Measurements from ENCODE around the gene IGSF9B.

IGSF9B gene

DNA sequence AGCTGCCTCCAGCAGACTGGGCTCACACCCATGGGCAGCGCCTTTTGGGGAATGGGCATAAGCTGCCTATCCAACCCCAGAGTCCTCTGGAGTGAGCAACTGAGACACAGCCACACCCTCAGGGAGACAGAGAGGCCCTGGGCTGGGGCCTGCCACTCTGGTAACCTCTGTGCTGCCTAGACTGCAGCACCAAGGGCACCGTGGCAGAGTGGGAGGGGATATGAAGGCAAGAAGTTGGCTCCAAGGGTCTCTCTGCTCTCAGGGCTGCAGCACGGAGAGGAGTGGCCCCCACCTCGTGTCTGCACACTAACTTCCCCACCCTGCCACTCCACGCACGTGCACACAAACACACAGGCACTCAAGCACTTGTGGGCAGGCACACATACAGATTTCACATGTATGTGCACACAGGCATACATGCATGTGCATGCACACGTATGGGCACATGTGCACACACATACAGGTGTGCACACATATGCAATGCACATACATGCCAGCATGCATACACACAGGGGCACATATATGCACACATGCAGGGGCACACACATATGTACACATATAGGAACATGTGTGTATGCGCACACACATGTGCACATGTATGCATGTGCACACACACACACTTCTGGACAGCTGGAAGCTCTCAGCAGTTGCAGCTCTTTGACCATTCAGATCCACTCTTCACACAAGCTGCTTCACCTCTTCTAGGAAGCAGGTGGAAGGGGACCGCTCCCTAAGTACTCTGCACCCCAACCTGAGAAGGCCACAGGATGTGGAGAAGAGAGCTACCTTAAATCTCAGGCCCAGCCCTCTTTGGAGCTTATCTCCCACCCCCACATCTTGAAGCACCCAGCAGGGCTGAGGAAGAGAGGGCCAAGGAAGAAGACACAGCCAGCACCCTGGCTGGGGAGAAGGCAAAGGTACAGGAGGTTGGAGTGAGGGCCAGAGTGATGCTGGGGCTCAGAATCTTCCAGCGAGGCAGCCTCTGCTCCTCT is 4.3 kb downstream of the IGSF9B start:
- DNase-seq: peak in 1 of 2 experiments; percentile 29

DNA sequence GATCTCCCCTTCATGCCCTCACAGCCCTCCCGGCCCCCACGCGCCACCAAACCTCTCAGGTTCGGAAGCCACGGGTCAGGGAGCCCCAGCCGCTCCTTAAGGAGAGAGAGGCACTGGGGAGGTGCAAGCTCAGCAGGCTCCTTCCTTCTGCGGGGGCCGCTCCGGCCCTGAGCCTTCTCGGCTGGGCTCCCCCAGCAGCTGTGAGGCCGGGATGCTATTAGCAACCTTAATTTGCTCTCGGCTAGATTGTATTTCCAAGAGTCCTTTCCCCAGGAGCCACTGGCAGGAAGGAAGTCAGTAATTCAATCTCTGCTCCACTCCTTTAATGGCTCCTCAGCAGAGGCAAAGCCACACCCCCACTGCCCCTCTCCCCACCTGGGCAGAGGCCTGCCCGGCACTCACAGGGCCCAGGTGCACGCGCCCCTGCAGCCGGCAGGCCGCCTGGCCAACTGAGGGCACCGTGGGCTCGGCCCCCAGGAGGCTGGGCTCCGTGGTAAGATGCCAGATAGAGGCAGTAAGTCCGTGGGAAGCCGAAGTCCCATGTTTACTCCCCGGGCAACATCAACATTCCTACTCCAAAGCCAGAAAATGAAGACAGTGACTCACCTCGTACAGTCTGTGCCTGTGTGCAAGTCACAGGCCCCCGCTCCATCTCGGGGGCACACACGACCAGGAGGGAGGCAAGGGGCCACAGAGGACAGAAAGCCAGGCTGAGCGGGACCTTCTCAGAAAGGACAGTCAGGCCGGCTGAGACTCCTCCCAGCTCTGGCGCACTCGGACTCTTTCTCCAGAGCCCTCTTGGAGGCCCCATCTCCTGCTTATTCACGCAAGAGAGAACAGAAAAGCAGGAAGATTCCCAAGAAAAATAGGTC is 5.2 kb downstream of the IGSF9B start:
- DNase-seq: peak; percentile 33 to 71

DNA sequence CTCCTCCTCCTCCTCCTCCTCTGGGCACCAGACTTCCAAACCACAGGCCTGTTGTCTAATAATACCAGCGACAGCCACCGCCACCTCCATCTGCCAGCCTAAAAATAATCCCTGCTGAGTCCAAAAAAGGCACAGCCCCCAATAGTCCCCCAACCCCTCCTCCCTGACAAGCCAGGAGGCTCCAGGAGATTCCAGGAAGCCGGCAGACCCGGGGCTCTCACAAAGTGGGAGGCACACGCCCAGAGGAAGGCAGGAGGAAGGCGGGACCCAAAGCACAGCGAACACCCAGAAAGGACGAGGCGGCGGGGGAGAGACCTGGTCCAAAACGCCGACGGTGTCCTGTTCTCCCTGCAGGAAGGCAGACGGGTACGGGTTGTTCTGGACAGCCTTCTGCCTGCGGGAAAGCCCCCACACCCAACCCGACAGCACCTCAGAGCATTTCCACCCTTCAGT is 5.9 kb downstream of the IGSF9B start:
- DNase-seq: peak; percentile 95

DNA sequence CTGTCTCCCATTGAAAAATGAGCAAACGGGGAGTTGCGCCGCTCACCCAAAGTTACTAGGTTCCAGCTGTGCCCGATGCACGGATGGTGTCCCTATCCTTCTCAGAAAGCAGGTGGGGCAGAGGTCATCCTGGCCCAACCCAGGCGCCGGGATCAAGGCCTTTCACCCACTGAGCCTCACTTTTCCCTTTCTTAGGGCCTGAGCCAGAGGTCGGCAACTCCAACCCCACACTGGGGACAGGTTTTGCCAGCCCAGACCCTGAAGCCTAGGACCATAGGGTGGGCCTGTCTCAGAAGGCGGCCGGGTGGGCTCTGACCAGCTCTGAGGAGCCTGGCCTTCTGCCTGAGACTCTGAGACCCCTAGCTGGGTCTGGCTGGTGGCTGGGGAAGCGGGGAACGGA is 6.3 kb downstream of the IGSF9B start:
- DNase-seq: no peak

DNA sequence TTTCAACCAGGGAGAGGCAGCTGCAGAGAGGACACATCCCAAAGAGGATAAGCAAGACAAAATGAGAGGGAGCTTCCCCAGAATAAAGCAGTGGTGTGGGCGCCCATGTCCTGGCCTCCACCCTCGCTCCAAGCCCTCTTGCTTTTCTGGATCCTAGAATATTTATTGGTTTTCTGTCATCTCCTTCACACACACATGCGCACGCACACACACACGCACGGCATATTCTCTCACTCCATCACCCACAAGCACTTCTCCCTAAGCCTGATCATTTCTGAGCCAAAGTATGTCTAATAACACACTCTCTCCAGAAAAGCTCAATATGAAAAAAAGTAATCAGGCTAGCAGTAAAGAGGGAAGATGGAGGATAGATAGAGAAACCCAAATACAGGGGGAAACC is 7.6 kb downstream of the IGSF9B start:
- DNase-seq: no peak

DNA sequence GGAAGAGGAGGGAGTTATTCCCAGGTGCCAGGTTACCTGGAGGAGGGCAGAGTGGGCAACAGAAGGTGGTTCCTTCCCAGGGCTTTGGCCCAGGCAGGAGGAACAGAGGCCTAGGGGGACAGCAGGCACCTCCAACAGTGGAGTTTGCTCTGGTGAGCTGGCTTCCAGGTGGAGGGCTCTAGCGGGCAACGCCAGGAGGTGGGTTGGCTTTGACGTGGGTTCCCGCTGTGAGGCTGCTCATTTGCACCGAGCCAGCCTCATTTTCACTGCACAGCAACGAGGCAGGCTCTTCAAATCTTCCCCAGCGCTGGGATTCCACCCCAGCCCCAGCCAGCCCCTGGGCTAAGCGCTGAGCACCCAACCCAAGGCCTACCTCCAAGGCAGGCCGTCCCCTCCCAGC is 8.1 kb downstream of the IGSF9B start:
- DNase-seq: no peak

DNA sequence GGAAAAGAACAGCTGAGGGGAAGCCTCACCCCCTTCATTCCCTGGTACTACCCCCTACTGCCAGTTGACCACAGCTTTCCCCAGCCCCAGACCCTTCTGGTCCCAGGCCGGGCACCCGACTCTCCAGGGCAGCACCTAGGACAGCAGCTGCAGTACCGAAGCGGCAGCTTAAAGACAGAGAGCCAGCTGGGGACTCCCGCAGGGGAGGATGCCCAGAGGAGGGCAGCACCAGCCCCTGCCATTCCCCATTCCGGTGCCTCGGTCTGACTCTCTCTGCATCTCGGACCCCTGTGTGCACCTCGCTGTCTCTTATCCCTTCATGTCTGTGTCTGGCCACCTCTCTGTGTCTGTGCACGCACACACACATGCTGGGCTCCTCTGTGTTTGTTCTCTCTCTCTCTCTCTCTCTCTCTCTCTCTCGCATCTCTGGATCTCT is 9.4 kb downstream of the IGSF9B start:
- peak; percentile 75 to 85 for DNase-seq

DNA sequence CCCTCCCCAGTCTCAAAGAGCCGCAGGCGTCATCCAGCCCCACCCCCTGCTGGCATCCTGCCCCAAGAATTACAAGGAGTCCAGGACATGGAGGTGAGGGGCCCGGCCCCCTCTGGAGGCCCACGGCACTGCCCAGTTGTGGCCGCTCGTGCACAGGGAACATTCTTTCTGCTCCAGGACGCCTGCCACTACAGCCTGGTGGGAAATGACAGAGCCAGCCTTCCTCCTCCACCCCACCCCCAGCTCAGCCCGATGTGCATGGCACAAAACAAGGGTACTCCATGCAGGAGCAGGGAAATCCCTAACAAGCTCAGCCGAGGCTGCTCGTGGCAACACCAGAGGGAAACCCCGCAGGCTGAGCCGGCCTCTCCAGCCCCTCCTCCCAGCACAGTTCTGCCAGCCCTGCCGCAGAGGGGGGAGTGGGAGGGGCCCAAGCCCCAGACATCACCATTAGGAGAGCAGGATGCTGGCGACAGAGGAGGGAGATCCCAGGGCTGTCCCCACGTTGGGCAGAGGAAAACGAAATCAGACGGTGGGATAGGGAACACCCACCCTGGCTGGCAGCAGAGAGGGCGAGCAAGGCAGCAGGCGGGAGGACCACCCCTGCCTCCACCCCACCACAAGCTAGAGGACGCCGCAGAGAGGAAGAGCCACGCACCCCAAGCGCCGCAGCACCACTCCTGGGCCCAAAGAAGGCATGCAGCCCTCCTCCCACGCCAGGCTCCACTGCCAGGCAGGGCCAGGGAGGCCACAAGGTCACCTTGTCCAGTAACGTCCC is 10.0 kb downstream of the IGSF9B start:
- peak; percentile 14 to 61 for DNase-seq

DNA sequence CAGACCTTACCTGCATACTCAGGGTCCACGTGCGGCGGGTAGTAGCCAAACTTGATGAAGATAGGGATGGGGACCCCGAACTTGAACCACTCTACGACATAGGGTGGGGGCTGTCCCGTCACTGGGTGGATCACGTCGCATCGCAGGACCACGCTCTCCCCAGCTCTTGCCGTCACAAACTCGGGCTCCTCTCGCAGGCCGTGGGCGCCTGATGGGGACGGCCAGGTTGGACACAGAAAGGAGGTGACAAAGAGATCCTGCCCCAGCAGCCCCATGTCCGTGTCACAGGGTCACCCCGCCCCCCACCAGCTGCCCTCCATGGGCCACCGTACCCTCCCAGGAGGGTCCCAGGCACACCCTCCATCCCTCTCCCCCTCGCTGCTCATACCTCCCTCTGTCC is 10.7 kb downstream of the IGSF9B start:
- no peak for DNase-seq

DNA sequence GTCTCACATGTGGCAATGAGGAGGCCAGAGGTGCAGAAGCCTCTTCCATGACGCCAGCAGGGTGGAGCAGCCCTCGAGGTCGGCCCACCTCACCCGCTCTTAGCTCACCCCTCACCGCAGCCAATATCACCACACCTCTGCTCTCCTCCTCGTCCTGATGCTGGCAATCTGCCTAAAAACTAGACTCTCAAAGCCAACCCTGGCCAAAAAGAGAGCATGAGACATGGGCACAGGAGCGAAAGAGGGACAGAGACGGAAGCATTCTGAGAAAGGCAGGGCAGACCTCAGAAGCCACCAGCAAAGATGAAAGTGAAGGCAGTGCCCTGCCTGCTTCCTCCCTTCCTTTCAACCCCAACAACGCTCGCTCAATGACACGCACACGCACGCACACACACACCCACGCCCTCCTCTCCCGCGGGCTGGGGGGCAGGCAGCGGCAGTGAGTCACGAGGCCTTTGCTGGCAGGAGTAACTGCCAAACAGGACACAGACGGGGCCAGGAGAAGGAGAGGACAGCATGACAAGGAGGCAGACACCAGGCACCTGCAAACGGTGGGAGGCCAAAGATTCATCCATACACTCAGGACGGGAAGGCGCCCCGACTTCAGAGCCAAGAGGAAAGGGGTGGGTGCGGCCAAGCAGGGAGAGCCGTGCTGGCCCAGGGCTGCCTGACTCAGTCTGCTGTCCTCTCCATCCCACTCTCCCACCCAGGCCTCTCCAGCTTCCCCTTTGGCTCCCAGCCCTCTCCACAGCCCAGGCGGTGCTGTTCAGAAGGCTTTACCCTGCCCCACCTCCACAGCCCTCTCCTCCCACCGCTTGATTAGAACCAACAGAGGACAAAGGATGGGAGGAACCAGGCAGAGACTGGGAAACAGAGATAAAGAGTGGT is 11.4 kb downstream of the IGSF9B start:
- DNase-seq: peak; percentile 35 to 75

DNA sequence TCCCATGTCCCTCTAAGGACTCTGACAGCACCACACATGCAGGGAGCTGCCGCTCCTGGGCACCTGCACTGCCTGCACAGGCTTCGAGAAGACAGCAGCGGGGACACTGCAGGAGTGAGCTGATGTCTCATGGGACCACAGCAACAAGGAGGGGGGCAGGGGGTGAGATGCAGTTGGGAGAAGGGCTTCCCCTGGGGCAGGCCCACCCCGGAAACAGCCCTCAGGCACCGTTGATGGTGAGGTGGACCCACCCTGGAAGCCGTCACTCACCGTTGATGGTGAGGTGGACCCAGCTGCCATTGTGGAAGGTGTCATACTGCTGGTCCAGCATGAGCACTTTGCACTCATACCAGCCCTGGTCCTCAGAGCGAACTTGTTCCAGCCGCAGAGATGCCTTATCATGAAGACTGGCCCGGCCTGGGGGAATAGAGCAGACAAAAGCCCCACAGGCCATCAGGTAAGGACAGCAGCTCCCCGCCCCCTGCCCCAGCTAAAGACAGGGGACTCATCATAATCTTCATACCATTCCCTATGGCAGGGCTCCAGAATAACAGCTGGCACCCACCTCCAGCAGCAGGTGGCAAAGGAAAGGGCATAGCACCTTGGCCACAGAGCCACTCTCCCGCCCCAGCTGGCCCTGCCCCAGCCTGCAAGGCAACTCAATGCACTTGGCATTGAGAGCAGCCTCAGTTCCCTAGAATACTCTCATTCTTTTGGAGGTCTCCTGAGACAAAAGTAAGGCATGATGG is 12.6 kb downstream of the IGSF9B start:
- DNase-seq: peak; percentile 10 to 63

DNA sequence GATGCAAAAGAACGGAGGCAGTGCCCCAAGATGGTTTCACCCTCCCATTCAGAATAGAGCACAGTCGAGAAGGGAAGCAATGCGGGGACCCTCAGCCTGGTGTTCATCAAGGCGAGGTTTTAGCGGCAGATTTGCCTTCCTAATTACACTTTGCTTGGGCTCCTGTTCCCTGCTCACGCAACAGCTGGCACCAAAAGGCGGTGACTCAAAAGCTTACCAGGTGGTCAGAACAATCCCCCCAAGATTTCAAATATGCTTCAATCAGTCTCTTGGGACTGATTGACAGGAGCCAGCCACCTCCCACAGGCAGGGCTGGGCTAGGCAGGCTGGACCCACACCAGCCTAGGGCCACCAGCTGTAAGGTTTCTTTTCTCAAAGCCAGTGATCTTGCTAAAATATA is 14.2 kb downstream of the IGSF9B start:
- DNase-seq: peak; percentile 88 to 97

DNA sequence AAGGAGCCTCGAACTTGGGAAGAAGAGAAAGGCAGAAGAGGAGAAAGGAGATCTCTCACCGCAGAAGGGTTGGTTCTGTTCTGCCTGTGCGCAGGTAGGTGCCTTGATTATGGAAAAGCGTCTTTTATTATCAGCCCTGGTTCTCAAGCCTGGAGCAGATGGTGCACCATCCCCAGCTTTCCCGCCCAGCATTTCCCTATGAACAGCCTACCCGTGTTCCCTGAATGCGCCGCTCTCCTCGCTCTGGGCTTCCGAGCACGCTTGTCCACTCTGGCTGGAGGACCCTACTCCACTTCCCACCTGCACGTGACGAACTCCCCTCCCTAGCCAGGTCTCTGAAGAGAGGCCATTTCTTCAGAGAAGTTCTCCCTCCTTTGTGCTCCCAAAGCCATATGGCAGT is 15.2 kb downstream of the IGSF9B start:
- DNase-seq: peak; percentile 65 to 82

DNA sequence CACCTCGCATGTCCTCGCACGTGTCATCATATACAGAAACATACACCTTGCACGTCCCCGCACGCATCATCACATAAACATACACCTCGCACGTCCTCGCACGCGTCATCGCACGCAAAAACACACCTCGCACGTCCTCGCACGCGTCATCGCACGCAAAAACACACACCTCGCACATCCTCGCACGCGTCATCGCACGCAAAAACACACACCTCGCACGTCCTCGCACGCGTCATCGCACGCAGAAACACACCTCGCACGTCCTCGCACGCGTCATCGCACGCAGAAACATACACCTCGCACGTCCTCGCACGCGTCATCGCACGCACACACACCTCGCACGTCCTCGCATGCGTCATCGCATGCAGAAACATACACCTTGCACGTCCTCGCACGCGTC is 16.7 kb downstream of the IGSF9B start:
- no peak for DNase-seq

DNA sequence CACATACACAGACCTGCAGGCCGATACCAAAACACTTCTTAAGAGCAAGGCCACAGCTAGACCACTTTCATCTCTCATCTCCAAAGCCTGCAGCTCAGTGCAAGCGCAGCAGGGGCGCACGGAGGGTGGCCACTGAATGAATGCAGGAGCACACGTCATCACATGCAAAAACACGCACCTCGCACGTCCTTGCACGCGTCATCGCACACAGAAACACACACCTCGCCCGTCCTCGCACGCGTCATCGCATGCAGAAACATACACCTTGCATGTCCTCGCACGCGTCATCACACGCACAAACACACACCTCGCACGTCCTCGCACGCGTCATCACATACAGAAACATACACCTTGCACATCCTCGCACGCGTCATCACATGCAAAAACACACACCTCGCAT is 17.2 kb downstream of the IGSF9B start:
- no peak for DNase-seq

DNA sequence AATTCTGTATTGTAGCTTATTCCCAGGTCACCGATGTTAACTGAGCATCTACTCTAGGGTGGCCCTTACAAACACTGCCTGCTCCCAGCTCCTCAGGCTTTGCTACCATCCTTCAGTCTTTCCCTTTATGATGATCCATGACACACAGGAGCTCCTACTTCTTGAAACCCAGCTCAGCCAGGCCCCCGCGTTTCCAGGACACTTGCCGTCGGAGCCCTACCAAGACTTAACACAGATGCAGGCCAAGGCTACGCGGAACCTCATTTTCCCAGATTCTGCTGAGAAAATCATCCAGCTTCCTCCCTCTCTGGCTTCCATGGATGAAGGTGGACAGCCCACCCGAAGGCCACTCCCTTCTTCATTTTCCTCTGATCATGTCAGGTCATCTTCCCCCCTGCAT is 18.6 kb downstream of the IGSF9B start:
- DNase-seq: no peak

DNA sequence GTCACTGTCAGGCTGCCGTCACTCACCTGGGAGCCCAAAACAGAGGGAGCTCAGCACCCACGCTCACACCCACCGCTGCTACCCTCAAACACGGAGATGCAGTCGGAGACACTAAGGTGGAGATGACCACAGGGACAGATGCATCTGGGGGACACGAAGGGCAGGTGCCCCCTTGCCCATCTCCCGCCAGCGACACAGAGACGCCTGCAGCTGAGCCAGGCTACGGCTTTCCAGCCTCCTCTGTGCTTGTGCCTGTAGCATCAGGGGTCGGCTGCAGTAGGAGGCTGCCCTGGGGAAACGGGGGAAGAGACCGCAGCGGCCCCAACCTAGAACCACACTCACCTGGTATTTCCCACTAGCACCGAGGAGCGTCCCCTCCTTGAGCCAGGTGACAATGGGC is 19.3 kb downstream of the IGSF9B start:
- no peak for DNase-seq

DNA sequence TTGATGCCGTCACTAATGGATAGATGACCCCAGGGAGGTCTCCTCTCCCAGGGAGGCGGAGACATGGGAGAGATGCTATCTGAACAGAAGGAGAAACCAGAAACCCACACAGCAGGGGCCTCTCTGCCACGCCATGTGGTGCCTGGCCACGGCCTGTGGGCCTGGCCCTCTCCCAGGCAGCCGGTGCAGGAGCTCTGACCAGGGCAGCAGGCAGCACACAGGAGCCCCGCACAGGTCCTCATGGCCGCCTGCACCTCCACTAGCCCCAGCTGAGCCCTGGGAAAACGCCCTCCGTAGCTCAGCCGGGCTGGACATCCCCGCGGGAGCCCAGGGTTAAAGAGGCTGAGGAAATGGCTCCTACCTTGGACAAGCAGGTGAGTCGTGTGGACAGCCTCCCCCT is 19.8 kb downstream of the IGSF9B start:
- no peak for DNase-seq

DNA sequence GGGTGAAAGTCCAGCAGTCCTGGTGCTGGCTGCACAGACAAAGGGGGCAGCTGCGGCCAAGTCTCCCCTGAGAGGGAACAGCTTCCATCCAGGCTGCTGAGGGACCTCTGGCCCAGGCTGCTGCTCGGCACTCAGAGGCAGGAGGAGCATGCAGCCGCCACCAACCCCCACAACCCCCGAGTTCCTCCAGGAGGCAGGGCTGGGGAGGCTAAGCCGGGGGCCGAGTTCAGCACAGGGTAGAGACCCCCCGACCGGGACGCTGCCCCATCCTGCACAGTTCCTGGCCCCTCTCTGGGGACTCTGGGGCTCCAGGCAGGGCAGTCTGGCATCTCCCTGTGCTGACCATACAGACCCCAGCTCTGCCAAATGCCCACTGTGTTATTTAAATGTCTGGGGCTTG is 20.2 kb downstream of the IGSF9B start:
- DNase-seq: no peak

DNA sequence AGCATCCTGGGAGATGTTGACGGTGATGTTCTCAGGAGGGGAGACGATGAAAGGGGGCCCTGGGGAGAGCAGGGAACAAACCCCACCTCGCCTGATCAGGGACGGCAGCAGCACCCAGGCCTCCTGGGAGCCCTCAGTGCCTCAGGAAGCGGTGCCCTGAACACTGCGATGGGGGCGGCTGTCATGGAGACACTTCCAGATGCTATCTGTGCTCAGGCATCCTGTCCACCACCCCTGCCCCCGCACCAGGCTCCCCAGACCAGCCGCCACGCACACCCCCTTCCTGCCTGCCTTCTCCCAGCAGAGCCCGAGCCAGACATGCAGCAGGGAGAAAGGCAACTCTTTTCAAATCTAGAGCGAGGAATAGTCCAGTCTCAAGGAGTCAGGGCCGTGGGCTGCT is 20.6 kb downstream of the IGSF9B start:
- no peak for DNase-seq

DNA sequence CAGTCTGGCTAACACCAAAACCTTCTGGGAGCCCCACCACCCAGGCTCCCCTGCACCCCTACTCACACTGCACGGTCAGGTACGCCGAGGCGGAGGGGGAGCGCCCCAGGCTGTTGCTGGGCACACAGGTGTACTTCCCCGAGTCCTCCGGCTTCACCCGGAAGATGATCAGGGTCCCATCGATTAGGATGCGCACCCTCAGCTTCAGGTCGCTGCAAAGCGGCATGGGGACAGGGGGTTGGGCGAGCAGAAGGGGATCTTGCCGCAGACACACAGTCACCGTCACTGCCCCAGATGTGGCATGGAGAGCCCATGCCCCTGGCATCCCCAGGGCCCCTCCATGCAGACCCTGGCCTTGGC is 21.2 kb downstream of the IGSF9B start:
- no peak for DNase-seq

Measured in NCI-H524 (cell line).